PC-3 (cell line): Measurements from ENCODE around the gene C1orf21. TPM values are rescaled to one million over a fixed set of nuclear protein-coding genes. Genes with fewer than 3 reads are reported as not detected.

ENCODE experiments used
- ATAC-seq: fragments of 200-7000 bp; cut with Tn5 transposase; 2 replicates; pipeline ENCODE4 v1.9.1; 2020; ENCODE audit warnings: mild to moderate bottlenecking, moderate library complexity
- BruUV-seq: library from RNA; stranded (reverse); fragments of 400-500 nt; replicated peaks from 2 replicates; lab custom pipeline; 2021; lab: Mats Ljungman, UMichigan
- CTCF ChIA-PET: fragments of 300-600 bp; sonication (Branson Sonifier 250); formaldehyde crosslinking; loops from one replicate; lab custom pipeline; 2022; ENCODE audit warnings: antibody characterized with exemption; lab: Charles Lee
- POLR2A ChIA-PET: fragments of 300-600 bp; sonication (Branson Sonifier 250); formaldehyde crosslinking; loops from one replicate; lab custom pipeline; 2022; ENCODE audit warnings: antibody characterized with exemption; ENCODE audit not compliant: unreplicated experiment; lab: Charles Lee
- DNase-seq: peaks from one replicate; pipeline ENCODE4 v3.0.0-alpha.2; 2015
- H2AFZ ChIP-seq: fragments of 300-600 bp; sonication (generic); 2 replicates; pipeline ENCODE4 v1.6.0; 2016; ENCODE audit warnings: antibody characterized with exemption, low read length
- H3F3A ChIP-seq: fragments of 300-600 bp; sonication (generic); one replicate; pipeline ENCODE4 v1.6.0; 2017; ENCODE audit warnings: antibody characterized with exemption, low read length, control low read depth, mild to moderate bottlenecking; ENCODE audit not compliant: unreplicated experiment
- H3K27ac ChIP-seq: fragments of 300-600 bp; sonication (generic); 2 replicates; pipeline ENCODE4 v1.5.1; 2016; ENCODE audit warnings: mild to moderate bottlenecking, low read length
- H3K27me3 ChIP-seq: fragments of 300-600 bp; sonication (generic); 2 replicates; pipeline ENCODE4 v1.6.1; 2016; ENCODE audit warnings: low read length, mixed read lengths
- H3K36me3 ChIP-seq: fragments of 300-600 bp; sonication (generic); 2 replicates; pipeline ENCODE4 v1.6.1; 2016; ENCODE audit warnings: low read depth, mixed run types, low read length, mixed read lengths
- H3K4me1 ChIP-seq: fragments of 300-600 bp; sonication (generic); 2 replicates; pipeline ENCODE4 v1.5.1; 2016; ENCODE audit warnings: low read length; ENCODE audit not compliant: insufficient read depth
- H3K4me2 ChIP-seq: fragments of 300-600 bp; sonication (generic); 2 replicates; pipeline ENCODE4 v1.6.0; 2016; ENCODE audit warnings: low read length
- H3K4me3 ChIP-seq: fragments of 300-600 bp; sonication (generic); 2 replicates; pipeline ENCODE4 v1.5.1; 2016; ENCODE audit warnings: mild to moderate bottlenecking, low read length, mixed read lengths
- H3K79me2 ChIP-seq: fragments of 300-600 bp; sonication (generic); 2 replicates; pipeline ENCODE4 v1.6.1; 2017; ENCODE audit warnings: low read length, mixed read lengths
- H3K9ac ChIP-seq: fragments of 300-600 bp; sonication (generic); 2 replicates; pipeline ENCODE4 v1.6.0; 2016; ENCODE audit warnings: mild to moderate bottlenecking, low read length
- H3K9me2 ChIP-seq: fragments of 300-600 bp; sonication (generic); replicated peaks from 2 replicates; pipeline ENCODE4 v1.6.1; 2016; ENCODE audit warnings: mixed run types, low read length, mixed read lengths
- H3K9me3 ChIP-seq: fragments of 300-600 bp; sonication (generic); 2 replicates; pipeline ENCODE4 v1.6.1; 2016; ENCODE audit warnings: low read length, mixed read lengths
- H4K20me1 ChIP-seq: fragments of 300-600 bp; sonication (generic); 2 replicates; pipeline ENCODE4 v1.6.1; 2016; ENCODE audit warnings: low read length, mixed read lengths
- EZH2 ChIP-seq: fragments of 300-600 bp; sonication (generic); IDR thresholded peaks from one replicate; pipeline ENCODE4 v1.6.1; 2017; ENCODE audit warnings: antibody characterized with exemption, mild to moderate bottlenecking, low read length; ENCODE audit not compliant: unreplicated experiment
- EZH2phosphoT487 ChIP-seq: fragments of 300-600 bp; sonication (generic); IDR thresholded peaks from 2 replicates; pipeline ENCODE4 v1.6.1; 2018; ENCODE audit warnings: mild to moderate bottlenecking, antibody characterized with exemption, low read length, borderline replicate concordance
- intact Hi-C: fragments of 100-400 bp; cut with micrococcal nuclease; formaldehyde crosslinking; loops from 2 replicates; pipeline ENCODE4 v1.9.0; 2023
- total RNA-seq: library from RNA; depleted of rRNA; stranded (reverse); fragments of >200 nt; gene quantifications from 2 replicates; pipeline ENCODE4 v1.2.3, GENCODE V29; 2014
- TF ChIP-seq, protein P1 (sequence below): fragments of 300-600 bp; sonication (generic); conservative IDR thresholded peaks from 2 replicates; pipeline ENCODE4 v1.5.1; 2017; ENCODE audit warnings: antibody characterized with exemption, low read depth, mild to moderate bottlenecking, low read length

C1orf21 gene
- total RNA-seq, 1 experiment from 2014 or later = 1.3 TPM

GRCh38 chr1:184567637-184568036 lies 180.8 kb downstream of the C1orf21 start:
- no peak overlapping the region for H3K4me2 ChIP-seq
- no peak overlapping the region for H2AFZ ChIP-seq
- DNase-seq = no peak
- no peaks in the 10 kb centered on the region for H3K79me2 ChIP-seq
- CTCF ChIA-PET = no interaction called here
- intact Hi-C loops = loop anchor here (10.0 kb wide), 3 partner anchors 97 to 493 kb away; no protein-coding TSS in a partner anchor
- no peaks in the 10 kb centered on the region for H3K9me3 ChIP-seq
- no TSS peak for BruUV-seq
- no peaks in the 10 kb centered on the region for H3K27me3 ChIP-seq
- no peak for TF ChIP-seq EZH2
- TF ChIP-seq, protein P1, sequence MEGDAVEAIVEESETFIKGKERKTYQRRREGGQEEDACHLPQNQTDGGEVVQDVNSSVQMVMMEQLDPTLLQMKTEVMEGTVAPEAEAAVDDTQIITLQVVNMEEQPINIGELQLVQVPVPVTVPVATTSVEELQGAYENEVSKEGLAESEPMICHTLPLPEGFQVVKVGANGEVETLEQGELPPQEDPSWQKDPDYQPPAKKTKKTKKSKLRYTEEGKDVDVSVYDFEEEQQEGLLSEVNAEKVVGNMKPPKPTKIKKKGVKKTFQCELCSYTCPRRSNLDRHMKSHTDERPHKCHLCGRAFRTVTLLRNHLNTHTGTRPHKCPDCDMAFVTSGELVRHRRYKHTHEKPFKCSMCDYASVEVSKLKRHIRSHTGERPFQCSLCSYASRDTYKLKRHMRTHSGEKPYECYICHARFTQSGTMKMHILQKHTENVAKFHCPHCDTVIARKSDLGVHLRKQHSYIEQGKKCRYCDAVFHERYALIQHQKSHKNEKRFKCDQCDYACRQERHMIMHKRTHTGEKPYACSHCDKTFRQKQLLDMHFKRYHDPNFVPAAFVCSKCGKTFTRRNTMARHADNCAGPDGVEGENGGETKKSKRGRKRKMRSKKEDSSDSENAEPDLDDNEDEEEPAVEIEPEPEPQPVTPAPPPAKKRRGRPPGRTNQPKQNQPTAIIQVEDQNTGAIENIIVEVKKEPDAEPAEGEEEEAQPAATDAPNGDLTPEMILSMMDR = no peak
- TF ChIP-seq EZH2phosphoT487 = no peak
- H3K4me3 ChIP-seq = no peak overlapping the region
- POLR2A ChIA-PET = no interaction called here
- no peaks in the 10 kb centered on the region for H3F3A ChIP-seq
- no peaks in the 10 kb centered on the region for H3K36me3 ChIP-seq
- no peaks in the 10 kb centered on the region for H3K4me1 ChIP-seq
- ATAC-seq = no peak
- no peaks in the 10 kb centered on the region for H3K9me2 ChIP-seq
- H3K27ac ChIP-seq = no peak overlapping the region
- no peak overlapping the region for H3K9ac ChIP-seq
- no peaks in the 10 kb centered on the region for H4K20me1 ChIP-seq

- no peaks in the 10 kb centered on the region for H3K9me2 ChIP-seq
- H3K27ac ChIP-seq = no peak overlapping the region
- H3K36me3 ChIP-seq = no peaks in the 10 kb centered on the region
- H3K79me2 ChIP-seq = no peaks in the 10 kb centered on the region
- no peaks in the 10 kb centered on the region for H3F3A ChIP-seq
- no TSS peak for BruUV-seq
- ChIA-PET POLR2A (no interaction called here), CTCF (no interaction called here)
- H3K4me1 ChIP-seq = no peaks in the 10 kb centered on the region
- no peak for DNase-seq
- no peaks in the 10 kb centered on the region for H3K9me3 ChIP-seq
- H3K27me3 ChIP-seq = no peaks in the 10 kb centered on the region
- no peak for TF ChIP-seq EZH2phosphoT487
- H3K4me2 ChIP-seq = no peak overlapping the region
- intact Hi-C loops = loop anchor here (10.0 kb wide), 3 partner anchors 97 to 493 kb away; no protein-coding TSS in a partner anchor
- no peaks in the 10 kb centered on the region for H4K20me1 ChIP-seq
- no peak overlapping the region for H3K9ac ChIP-seq
- ATAC-seq = no peak
- H3K4me3 ChIP-seq = no peak overlapping the region
- H2AFZ ChIP-seq = no peak overlapping the region
Measured at GRCh38 chr1:184568148-184568547, 181.3 kb downstream of the C1orf21 start.

DNA sequence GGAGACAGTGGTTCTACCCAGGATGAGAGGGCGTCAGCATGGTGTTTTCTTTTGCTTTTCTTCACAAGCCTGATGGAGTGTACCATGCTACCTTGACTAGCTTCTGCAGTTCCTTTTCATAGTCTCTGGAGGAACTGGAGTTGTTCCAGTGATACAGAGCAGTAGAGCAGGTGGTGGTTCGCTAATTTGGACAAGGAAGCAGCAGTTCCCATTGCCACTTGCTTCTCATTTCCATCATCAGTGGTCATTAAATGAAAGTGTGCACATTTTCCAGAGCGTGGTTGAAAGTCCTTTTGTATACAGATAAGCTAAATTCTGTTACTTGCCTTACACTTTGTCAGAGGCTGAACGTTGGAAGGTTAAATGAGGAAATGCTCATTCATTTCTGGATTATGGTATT lies 182.3 kb downstream of the C1orf21 start:
- ATAC-seq = no peak
- Histone ChIP-seq H3K4me1 (no peaks in the 10 kb centered on the region), H3K9me3 (no peaks in the 10 kb centered on the region), H3K79me2 (no peaks in the 10 kb centered on the region), H3K27me3 (no peaks in the 10 kb centered on the region), H3K4me2 (no peak overlapping the region), H3K4me3 (no peak overlapping the region), H3F3A (no peaks in the 10 kb centered on the region), H3K36me3 (no peaks in the 10 kb centered on the region), H4K20me1 (no peaks in the 10 kb centered on the region), H3K9ac (no peak overlapping the region), H2AFZ (no peak overlapping the region), H3K27ac (no peak overlapping the region), H3K9me2 (no peaks in the 10 kb centered on the region)
- intact Hi-C loops = loop anchor here (10.0 kb wide), 3 partner anchors 96 to 494 kb away; no protein-coding TSS in a partner anchor
- no TSS peak for BruUV-seq
- ChIA-PET CTCF (no interaction called here), POLR2A (no interaction called here)
- DNase-seq = no peak
- TF ChIP-seq, protein P1 = no peak
- no peak for TF ChIP-seq EZH2phosphoT487
- TF ChIP-seq EZH2 = no peak
